BJ (cell line): Measurements from ENCODE around the gene COPB2. TPM values are rescaled to one million over a fixed set of nuclear protein-coding genes. Genes with fewer than 3 reads are reported as not detected.

Experiments used
- CTCF ChIA-PET: fragments of 350-600 bp; formaldehyde crosslinking; extraction: SDS; loops from one replicate; lab custom pipeline; 2021; ENCODE audit warnings: antibody characterized with exemption, inconsistent platforms; lab: Yijun Ruan, JAX
- POLR2A ChIA-PET: fragments of 300-600 bp; sonication (Branson Sonifier 250); formaldehyde crosslinking; extraction: SDS; loops from one replicate; lab custom pipeline; 2021; ENCODE audit warnings: antibody characterized with exemption; lab: Charles Lee
- DNase-seq: peaks from one replicate; pipeline ENCODE4 v3.0.0-alpha.2; 2011; ENCODE audit warnings: low read depth
- H3K27me3 ChIP-seq: 2 replicates; pipeline ENCODE4 v1.6.0; 2011; ENCODE audit warnings: low read length; ENCODE audit not compliant: control insufficient read depth, insufficient read depth
- H3K36me3 ChIP-seq: 2 replicates; pipeline ENCODE4 v1.5.1; 2011; ENCODE audit warnings: low read length; ENCODE audit not compliant: control insufficient read depth, insufficient read depth
- H3K4me3 ChIP-seq: 2 replicates; pipeline ENCODE4 v1.5.1; 2011; ENCODE audit warnings: low read depth, mild to moderate bottlenecking, control low read depth, low read length
- CTCF ChIP-seq: IDR thresholded peaks from 2 replicates; pipeline ENCODE4 v1.5.1; 2011; ENCODE audit warnings: low read depth, mild to moderate bottlenecking, control low read depth, inconsistent platforms, low read length, moderate library complexity; ENCODE audit not compliant: insufficient read depth
- polyA plus RNA-seq: library from polyadenylated mRNA; depleted of rRNA; stranded (reverse); fragments of >200 nt; gene quantifications from 2 replicates; pipeline ENCODE4 v1.2.3, GENCODE V29; 2011

COPB2 gene
- polyA plus RNA-seq, 1 experiment = 112 TPM

GRCh38 chr3:139320551-139321309 is 68.7 kb downstream of the COPB2 start:
- Histone ChIP-seq H3K4me3 (no peak overlapping the region), H3K27me3 (no peaks in the 10 kb centered on the region), H3K36me3 (no peaks in the 10 kb centered on the region)
- ChIA-PET POLR2A (no interaction called here), CTCF (interaction anchor here (1.1 to 7.0 kb wide), 2 partner anchors 9 to 209 kb away, joined by 3 to 59 read pairs; no protein-coding TSS in a partner anchor)
- no peak for DNase-seq
- no peak for TF ChIP-seq CTCF

GRCh38 chr3:139319428-139320402 is 69.7 kb downstream of the COPB2 start:
- no peak for DNase-seq
- POLR2A ChIA-PET = interaction anchor here (1.1 kb wide), 1 partner anchor 9 kb away, joined by 3 read pairs; no protein-coding TSS in a partner anchor
- CTCF ChIA-PET = interaction anchor here (0.7 to 7.0 kb wide), 7 partner anchors 9 to 395 kb away, joined by 3 to 59 read pairs (median 4); no protein-coding TSS in a partner anchor
- no peaks in the 10 kb centered on the region for H3K27me3 ChIP-seq
- peak; percentile 38 for TF ChIP-seq CTCF
- no peak overlapping the region for H3K4me3 ChIP-seq
- no peaks in the 10 kb centered on the region for H3K36me3 ChIP-seq

- no peak for DNase-seq
- Histone ChIP-seq H3K36me3 (no peaks in the 10 kb centered on the region), H3K4me3 (no peak overlapping the region), H3K27me3 (no peaks in the 10 kb centered on the region)
- ChIA-PET CTCF (interaction anchor here (0.7 to 7.0 kb wide), 7 partner anchors 8 to 395 kb away, joined by 3 to 59 read pairs (median 4); no protein-coding TSS in a partner anchor), POLR2A (interaction anchor here (1.1 kb wide), 1 partner anchor 8 kb away, joined by 3 read pairs; no protein-coding TSS in a partner anchor)
- no peak for TF ChIP-seq CTCF
These were observed 70.6 kb downstream of the COPB2 start for GRCh38 chr3:139318826-139319225.

- Histone ChIP-seq H3K36me3 (no peaks in the 10 kb centered on the region), H3K4me3 (no peak overlapping the region), H3K27me3 (no peaks in the 10 kb centered on the region)
- CTCF ChIA-PET = interaction anchor here (0.8 to 7.0 kb wide), 5 partner anchors 8 to 211 kb away, joined by 3 to 59 read pairs (median 8); no protein-coding TSS in a partner anchor
- POLR2A ChIA-PET = no interaction called here
- DNase-seq = no peak
- TF ChIP-seq CTCF = no peak
These were observed 71.0 kb downstream of the COPB2 start for GRCh38 chr3:139318431-139318816.
